22Rv1 (cell line): Measurements from ENCODE around the gene PRX.

Experiments used
- ZFX ChIP-seq: fragments of 450-650 bp; IDR thresholded peaks from 2 replicates; pipeline ENCODE4 v1.6.1; 2017; ENCODE audit warnings: antibody characterized with exemption, borderline replicate concordance
- TF ChIP-seq, protein P1 (sequence below): fragments of 450-650 bp; IDR thresholded peaks from 2 replicates; pipeline ENCODE4 v1.5.1; 2017; ENCODE audit warnings: mild to moderate bottlenecking

DNA sequence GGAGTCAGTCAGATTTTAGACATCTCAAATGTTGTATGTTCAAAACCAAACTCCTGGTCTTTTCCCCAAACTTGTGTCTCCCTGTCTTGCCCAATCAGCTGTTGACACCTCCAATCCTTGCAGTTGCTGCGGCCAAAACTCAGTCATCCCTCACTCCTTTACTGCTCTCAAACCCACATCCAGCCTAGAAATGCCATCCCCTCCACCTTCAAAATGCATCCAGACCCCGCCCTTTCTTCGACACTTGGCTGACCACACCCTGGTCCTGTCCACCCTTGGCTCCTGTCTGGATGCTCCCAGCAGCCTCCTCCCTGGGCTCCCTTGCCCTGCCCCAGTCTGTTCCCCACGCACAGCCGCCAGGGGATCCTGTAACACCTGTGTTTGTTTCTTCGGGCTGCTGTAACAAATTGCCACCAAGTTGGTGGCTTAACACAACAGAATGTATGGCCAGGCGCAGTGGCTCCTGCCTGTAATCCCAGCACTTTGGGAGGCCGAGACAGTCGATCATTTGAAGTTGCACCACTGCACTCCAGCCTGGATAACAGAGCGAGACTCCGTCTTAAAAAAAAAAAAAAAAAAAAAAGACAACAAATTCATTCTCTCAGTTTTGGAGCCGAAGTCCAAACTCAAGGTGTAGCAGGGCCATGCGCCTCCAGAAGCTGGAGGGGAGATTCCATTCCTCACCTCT lies 53.0 kb downstream of the PRX start:
- TF ChIP-seq, protein P1, sequence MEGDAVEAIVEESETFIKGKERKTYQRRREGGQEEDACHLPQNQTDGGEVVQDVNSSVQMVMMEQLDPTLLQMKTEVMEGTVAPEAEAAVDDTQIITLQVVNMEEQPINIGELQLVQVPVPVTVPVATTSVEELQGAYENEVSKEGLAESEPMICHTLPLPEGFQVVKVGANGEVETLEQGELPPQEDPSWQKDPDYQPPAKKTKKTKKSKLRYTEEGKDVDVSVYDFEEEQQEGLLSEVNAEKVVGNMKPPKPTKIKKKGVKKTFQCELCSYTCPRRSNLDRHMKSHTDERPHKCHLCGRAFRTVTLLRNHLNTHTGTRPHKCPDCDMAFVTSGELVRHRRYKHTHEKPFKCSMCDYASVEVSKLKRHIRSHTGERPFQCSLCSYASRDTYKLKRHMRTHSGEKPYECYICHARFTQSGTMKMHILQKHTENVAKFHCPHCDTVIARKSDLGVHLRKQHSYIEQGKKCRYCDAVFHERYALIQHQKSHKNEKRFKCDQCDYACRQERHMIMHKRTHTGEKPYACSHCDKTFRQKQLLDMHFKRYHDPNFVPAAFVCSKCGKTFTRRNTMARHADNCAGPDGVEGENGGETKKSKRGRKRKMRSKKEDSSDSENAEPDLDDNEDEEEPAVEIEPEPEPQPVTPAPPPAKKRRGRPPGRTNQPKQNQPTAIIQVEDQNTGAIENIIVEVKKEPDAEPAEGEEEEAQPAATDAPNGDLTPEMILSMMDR, result no peak
- TF ChIP-seq ZFX, result no peak
